ENCODE measurements around the gene SSX2IP.

Gene SSX2IP

GRCh38 chr1:84687714-84688462 is 2.4 kb downstream of the SSX2IP start:
- Histone ChIP-seq H3K4me3 (ENCODE audit: low read length) (peak overlapping the region; percentile 88), H3K36me3 (ENCODE audit: control insufficient read depth, low read length) (peaks cover 12% of the 10 kb centered on the region), H3K27me3 (ENCODE audit: control insufficient read depth, low read length) (no peaks in the 10 kb centered on the region), H4K20me1 (ENCODE audit: control insufficient read depth, insufficient read depth, low read depth, low read length) (peaks cover 3% of the 10 kb centered on the region; the same call in 1 of the 2 replicates), H3K9me3 (ENCODE audit: control insufficient read depth, insufficient read depth, low read length) (no peaks in the 10 kb centered on the region), H3K9me2 (replicated peaks; ENCODE audit: control insufficient read depth, low read length) (no peaks in the 10 kb centered on the region), H3K4me2 (ENCODE audit: low read length) (peak overlapping the region; percentile 78), H3K4me1 (ENCODE audit: control insufficient read depth, low read length) (peaks cover 41% of the 10 kb centered on the region), H3K79me2 (ENCODE audit: control insufficient read depth, low read length) (peaks cover 80% of the 10 kb centered on the region), H3F3A (ENCODE audit: control insufficient read depth, insufficient read depth) (no peaks in the 10 kb centered on the region), H3K27ac (ENCODE audit: low read depth, low read length) (no peak overlapping the region)
- TF ChIP-seq EZH2phosphoT487 (IDR thresholded peaks at IDR 0.05; ENCODE audit: borderline replicate concordance, low read length) (no peak), CTCF (IDR thresholded peaks at IDR 0.05; ENCODE audit: low read depth, low read length, poor library complexity, severe bottlenecking) (no peak)

GRCh38 chr1:84686223-84686622 is 4.0 kb downstream of the SSX2IP start:
- no peaks in the 10 kb centered on the region for H3F3A ChIP-seq (ENCODE audit: control insufficient read depth, insufficient read depth)
- H3K36me3 ChIP-seq (ENCODE audit: control insufficient read depth, low read length) = peaks cover 12% of the 10 kb centered on the region
- peaks cover 31% of the 10 kb centered on the region for H3K4me1 ChIP-seq (ENCODE audit: control insufficient read depth, low read length)
- TF ChIP-seq CTCF (IDR thresholded peaks at IDR 0.05; ENCODE audit: low read depth, low read length, poor library complexity, severe bottlenecking) (no peak), EZH2phosphoT487 (IDR thresholded peaks at IDR 0.05; ENCODE audit: borderline replicate concordance, low read length) (no peak)
- no peak overlapping the region for H3K4me3 ChIP-seq (ENCODE audit: low read length)
- no peak overlapping the region for H3K4me2 ChIP-seq (ENCODE audit: low read length)
- H4K20me1 ChIP-seq (ENCODE audit: control insufficient read depth, insufficient read depth, low read depth, low read length) = peaks cover 3% of the 10 kb centered on the region; the same call in 1 of the 2 replicates
- peaks cover 93% of the 10 kb centered on the region for H3K79me2 ChIP-seq (ENCODE audit: control insufficient read depth, low read length)
- H3K27ac ChIP-seq (ENCODE audit: low read depth, low read length) = no peak overlapping the region
- no peaks in the 10 kb centered on the region for H3K9me3 ChIP-seq (ENCODE audit: control insufficient read depth, insufficient read depth, low read length)
- H3K27me3 ChIP-seq (ENCODE audit: control insufficient read depth, low read length) = no peaks in the 10 kb centered on the region
- H3K9me2 ChIP-seq (replicated peaks; ENCODE audit: control insufficient read depth, low read length) = no peaks in the 10 kb centered on the region

- Histone ChIP-seq H3K27ac (ENCODE audit: low read depth, low read length) (no peak overlapping the region), H3K4me2 (ENCODE audit: low read length) (no peak overlapping the region), H3K27me3 (ENCODE audit: control insufficient read depth, low read length) (no peaks in the 10 kb centered on the region), H3K79me2 (ENCODE audit: control insufficient read depth, low read length) (peaks cover 91% of the 10 kb centered on the region), H3K9me2 (replicated peaks; ENCODE audit: control insufficient read depth, low read length) (no peaks in the 10 kb centered on the region), H3K9me3 (ENCODE audit: control insufficient read depth, insufficient read depth, low read length) (no peaks in the 10 kb centered on the region), H3K4me1 (ENCODE audit: control insufficient read depth, low read length) (peaks cover 17% of the 10 kb centered on the region), H3F3A (ENCODE audit: control insufficient read depth, insufficient read depth) (no peaks in the 10 kb centered on the region), H4K20me1 (ENCODE audit: control insufficient read depth, insufficient read depth, low read depth, low read length) (peaks cover 3% of the 10 kb centered on the region; the same call in 1 of the 2 replicates), H3K4me3 (ENCODE audit: low read length) (no peak overlapping the region), H3K36me3 (ENCODE audit: control insufficient read depth, low read length) (peaks cover 18% of the 10 kb centered on the region)
- no peak for TF ChIP-seq EZH2phosphoT487 (IDR thresholded peaks at IDR 0.05; ENCODE audit: borderline replicate concordance, low read length)
- TF ChIP-seq CTCF (IDR thresholded peaks at IDR 0.05; ENCODE audit: low read depth, low read length, poor library complexity, severe bottlenecking) = no peak
Observed at GRCh38 chr1:84683508-84683907, 6.8 kb downstream of the SSX2IP start.

All from DOHH2 (cell line).